Astrocyte (in vitro differentiated cells and primary cell): ENCODE measurements around the gene STK39. TPM values are rescaled to one million over a fixed set of nuclear protein-coding genes. Genes with fewer than 3 reads are reported as not detected.

Experiments
- DNase-seq: peaks from one replicate; pipeline ENCODE4 v3.0.0-alpha.2; 2010; ENCODE audit warnings: low read depth
- FAIRE-seq: peaks from 2 replicates; lab custom pipeline; 2011; peaks lifted over from hg19 to GRCh38; lab: Jason Lieb, UNC
- H2AFZ ChIP-seq: 2 replicates; pipeline ENCODE4 v1.6.0; 2012; ENCODE audit warnings: low read depth, low read length, inconsistent platforms
- H3K27ac ChIP-seq: 2 replicates; pipeline ENCODE4 v1.5.1; 2011; ENCODE audit warnings: low read depth, low read length, inconsistent platforms
- H3K27me3 ChIP-seq: 2 replicates; pipeline ENCODE4 v1.6.0; 2011; ENCODE audit warnings: low read length, inconsistent platforms; ENCODE audit not compliant: insufficient read depth
- H3K36me3 ChIP-seq: 2 replicates; pipeline ENCODE4 v1.5.1; 2011; ENCODE audit warnings: low read length, inconsistent platforms; ENCODE audit not compliant: insufficient read depth
- H3K4me1 ChIP-seq: 2 replicates; pipeline ENCODE4 v1.5.1; 2011; ENCODE audit warnings: low read length, inconsistent platforms; ENCODE audit not compliant: insufficient read depth
- H3K4me2 ChIP-seq: 2 replicates; pipeline ENCODE4 v1.6.0; 2012; ENCODE audit warnings: low read length, inconsistent platforms
- H3K4me3 ChIP-seq: 2 replicates; pipeline ENCODE4 v1.5.1; 2011; ENCODE audit warnings: low read depth, mild to moderate bottlenecking, low read length, inconsistent platforms; ENCODE audit not compliant: insufficient read depth
- H3K79me2 ChIP-seq: 2 replicates; pipeline ENCODE4 v1.6.0; 2012; ENCODE audit warnings: mild to moderate bottlenecking, low read length, inconsistent platforms; ENCODE audit not compliant: insufficient read depth
- H3K9ac ChIP-seq: 2 replicates; pipeline ENCODE4 v1.6.0; 2012; ENCODE audit warnings: mild to moderate bottlenecking, low read length, inconsistent platforms
- H3K9me3 ChIP-seq: 2 replicates; pipeline ENCODE4 v1.5.1; 2012; ENCODE audit warnings: low read depth, mild to moderate bottlenecking, low read length, inconsistent platforms; ENCODE audit not compliant: insufficient read depth
- H4K20me1 ChIP-seq: 2 replicates; pipeline ENCODE4 v1.6.0; 2012; ENCODE audit warnings: low read length, inconsistent platforms; ENCODE audit not compliant: insufficient read depth
- H3K27ac Mint-ChIP-seq: one replicate; pipeline ENCODE4 v1.8.0; 2021; ENCODE audit warnings: mild to moderate bottlenecking, mixed read lengths; ENCODE audit not compliant: unreplicated experiment
- H3K27me3 Mint-ChIP-seq: one replicate; pipeline ENCODE4 v1.8.0; 2021; ENCODE audit warnings: low read depth, mixed read lengths; ENCODE audit not compliant: unreplicated experiment
- H3K36me3 Mint-ChIP-seq: one replicate; pipeline ENCODE4 v1.8.0; 2021; ENCODE audit warnings: low read depth, mixed read lengths; ENCODE audit not compliant: unreplicated experiment
- H3K4me1 Mint-ChIP-seq: one replicate; pipeline ENCODE4 v1.8.0; 2021; ENCODE audit warnings: low read depth, mixed read lengths; ENCODE audit not compliant: unreplicated experiment
- H3K4me3 Mint-ChIP-seq: one replicate; pipeline ENCODE4 v1.8.0; 2021; ENCODE audit warnings: mild to moderate bottlenecking, moderate library complexity, mixed read lengths; ENCODE audit not compliant: unreplicated experiment
- H3K9me3 Mint-ChIP-seq: one replicate; pipeline ENCODE4 v1.8.0; 2021; ENCODE audit warnings: mild to moderate bottlenecking, mixed read lengths; ENCODE audit not compliant: unreplicated experiment
- EZH2 ChIP-seq: IDR thresholded peaks from 2 replicates; pipeline ENCODE4 v1.6.1; 2012; ENCODE audit warnings: mild to moderate bottlenecking, low read length, inconsistent platforms; ENCODE audit not compliant: insufficient read depth
- total RNA-seq: library from RNA; stranded (reverse); gene quantifications from 2 replicates; pipeline ENCODE4 v1.2.1, GENCODE V29; 2021
- TF ChIP-seq, protein P1 (sequence below): IDR thresholded peaks from 2 replicates; pipeline ENCODE4 v1.5.1; 2011; ENCODE audit warnings: low read depth, mild to moderate bottlenecking, inconsistent platforms, low read length, moderate library complexity; ENCODE audit not compliant: insufficient read depth

The STK39 gene
- total RNA-seq, 1 donor from 2014 or later = 23.4 TPM

DNA sequence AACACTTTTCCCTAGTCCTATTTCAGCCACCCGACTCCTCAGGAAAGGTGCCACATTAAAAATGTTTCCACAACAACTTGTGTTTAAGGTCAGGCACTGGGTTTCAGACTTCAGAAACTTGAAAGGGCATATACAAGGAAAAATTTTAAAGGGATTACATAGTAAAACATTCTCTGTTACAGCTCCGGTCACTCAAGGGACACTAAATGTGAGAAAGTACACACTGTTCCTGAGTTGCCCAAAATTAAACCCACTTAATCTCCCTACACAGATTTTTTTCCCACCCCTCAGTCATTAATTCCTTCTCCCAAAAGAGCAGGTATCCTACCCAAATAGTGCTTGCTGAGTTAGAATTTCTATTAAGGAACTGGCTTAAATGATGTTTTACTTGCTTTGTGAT, 14.2 kb downstream of the STK39 start:
- H3K79me2 ChIP-seq = peaks cover 41% of the 10 kb centered on the region
- H3K9me3 Mint-ChIP-seq = no peaks in the 10 kb centered on the region
- H3K9ac ChIP-seq = no peak overlapping the region
- no peak overlapping the region for H3K4me3 ChIP-seq
- DNase-seq = no peak
- H3K36me3 ChIP-seq = no peaks in the 10 kb centered on the region
- no peaks in the 10 kb centered on the region for H3K27me3 ChIP-seq
- H3K4me1 Mint-ChIP-seq = no peaks in the 10 kb centered on the region
- H2AFZ ChIP-seq = no peak overlapping the region
- H3K27ac ChIP-seq = no peak overlapping the region
- peaks cover 2% of the 10 kb centered on the region for H3K36me3 Mint-ChIP-seq
- no peaks in the 10 kb centered on the region for H3K27me3 Mint-ChIP-seq
- TF ChIP-seq EZH2 = no peak
- TF ChIP-seq, protein P1, sequence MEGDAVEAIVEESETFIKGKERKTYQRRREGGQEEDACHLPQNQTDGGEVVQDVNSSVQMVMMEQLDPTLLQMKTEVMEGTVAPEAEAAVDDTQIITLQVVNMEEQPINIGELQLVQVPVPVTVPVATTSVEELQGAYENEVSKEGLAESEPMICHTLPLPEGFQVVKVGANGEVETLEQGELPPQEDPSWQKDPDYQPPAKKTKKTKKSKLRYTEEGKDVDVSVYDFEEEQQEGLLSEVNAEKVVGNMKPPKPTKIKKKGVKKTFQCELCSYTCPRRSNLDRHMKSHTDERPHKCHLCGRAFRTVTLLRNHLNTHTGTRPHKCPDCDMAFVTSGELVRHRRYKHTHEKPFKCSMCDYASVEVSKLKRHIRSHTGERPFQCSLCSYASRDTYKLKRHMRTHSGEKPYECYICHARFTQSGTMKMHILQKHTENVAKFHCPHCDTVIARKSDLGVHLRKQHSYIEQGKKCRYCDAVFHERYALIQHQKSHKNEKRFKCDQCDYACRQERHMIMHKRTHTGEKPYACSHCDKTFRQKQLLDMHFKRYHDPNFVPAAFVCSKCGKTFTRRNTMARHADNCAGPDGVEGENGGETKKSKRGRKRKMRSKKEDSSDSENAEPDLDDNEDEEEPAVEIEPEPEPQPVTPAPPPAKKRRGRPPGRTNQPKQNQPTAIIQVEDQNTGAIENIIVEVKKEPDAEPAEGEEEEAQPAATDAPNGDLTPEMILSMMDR = no peak
- no peaks in the 10 kb centered on the region for H3K9me3 ChIP-seq
- no peak overlapping the region for H3K27ac Mint-ChIP-seq
- no peak overlapping the region for H3K4me2 ChIP-seq
- H3K4me3 Mint-ChIP-seq = no peak overlapping the region
- FAIRE-seq = no peak
- H4K20me1 ChIP-seq = peaks cover 17% of the 10 kb centered on the region
- peaks cover 3% of the 10 kb centered on the region for H3K4me1 ChIP-seq

DNA sequence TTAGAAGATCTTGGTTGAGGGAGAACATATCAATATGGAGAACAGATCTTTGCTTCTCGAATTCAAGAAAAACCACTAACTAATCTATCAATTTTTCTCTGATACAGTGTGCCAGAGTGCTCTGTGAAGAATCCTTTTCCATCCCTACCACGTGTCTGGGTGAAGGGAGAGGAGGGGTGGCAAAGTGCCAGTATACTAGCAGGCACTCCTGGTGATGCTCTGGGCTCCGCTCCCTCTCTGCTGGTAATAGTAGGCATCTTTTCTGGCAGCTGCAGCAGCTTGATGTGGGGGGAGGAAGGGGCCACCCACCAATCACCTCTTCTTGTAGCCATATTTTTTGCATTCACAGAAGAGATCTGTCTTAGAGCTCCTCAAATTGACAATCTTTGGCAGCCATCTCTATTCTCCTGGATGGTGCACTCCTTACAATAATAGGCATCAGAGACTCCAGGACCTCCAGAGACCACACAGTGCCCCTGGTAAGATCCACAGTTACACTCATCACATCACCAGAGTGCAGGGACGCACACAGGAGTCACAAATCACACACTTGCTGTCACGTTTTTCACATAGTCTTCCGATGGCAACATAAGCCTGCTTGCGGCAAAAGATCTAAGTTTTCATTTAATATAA, 15.7 kb downstream of the STK39 start:
- no peak overlapping the region for H3K27ac Mint-ChIP-seq
- H3K4me2 ChIP-seq = no peak overlapping the region
- H2AFZ ChIP-seq = no peak overlapping the region
- FAIRE-seq = no peak
- no peaks in the 10 kb centered on the region for H3K36me3 ChIP-seq
- DNase-seq = no peak
- H3K9ac ChIP-seq = no peak overlapping the region
- H3K4me3 Mint-ChIP-seq = no peak overlapping the region
- H3K4me1 Mint-ChIP-seq = no peaks in the 10 kb centered on the region
- no peaks in the 10 kb centered on the region for H3K9me3 Mint-ChIP-seq
- H3K4me3 ChIP-seq = no peak overlapping the region
- peaks cover 13% of the 10 kb centered on the region for H4K20me1 ChIP-seq
- H3K27me3 Mint-ChIP-seq = no peaks in the 10 kb centered on the region
- no peaks in the 10 kb centered on the region for H3K9me3 ChIP-seq
- no peak overlapping the region for H3K27ac ChIP-seq
- H3K79me2 ChIP-seq = peaks cover 43% of the 10 kb centered on the region
- TF ChIP-seq, protein P1 = no peak
- no peak for TF ChIP-seq EZH2
- peaks cover 3% of the 10 kb centered on the region for H3K4me1 ChIP-seq
- H3K36me3 Mint-ChIP-seq = peaks cover 2% of the 10 kb centered on the region
- no peaks in the 10 kb centered on the region for H3K27me3 ChIP-seq

DNA sequence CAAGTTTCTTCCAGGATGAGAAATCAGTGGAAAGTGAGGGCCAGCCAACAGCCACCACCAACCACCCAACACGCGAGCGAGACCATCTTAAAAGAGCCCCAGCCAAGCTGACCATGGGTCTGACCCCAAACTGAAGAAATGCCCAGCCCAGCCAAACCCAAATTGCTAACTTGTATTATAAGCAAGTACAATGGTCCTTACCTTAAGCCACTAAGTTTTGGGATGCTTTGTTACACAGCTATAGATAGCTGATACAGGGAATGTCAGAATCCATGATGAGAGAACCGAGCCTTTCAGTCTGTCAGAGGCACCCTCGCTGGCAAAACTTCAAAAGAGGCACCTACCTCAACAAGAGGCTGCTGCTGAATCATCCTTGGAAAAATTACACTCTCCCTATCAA, 17.0 kb downstream of the STK39 start:
- H2AFZ ChIP-seq = no peak overlapping the region
- no peak overlapping the region for H3K27ac Mint-ChIP-seq
- FAIRE-seq (no peak), DNase-seq (no peak)
- no peaks in the 10 kb centered on the region for H3K9me3 Mint-ChIP-seq
- no peaks in the 10 kb centered on the region for H3K9me3 ChIP-seq
- TF ChIP-seq EZH2 = no peak
- TF ChIP-seq, protein P1 = no peak
- H3K4me3 ChIP-seq = no peak overlapping the region
- H3K79me2 ChIP-seq = peaks cover 54% of the 10 kb centered on the region
- no peaks in the 10 kb centered on the region for H3K27me3 Mint-ChIP-seq
- H3K27me3 ChIP-seq = no peaks in the 10 kb centered on the region
- H3K4me2 ChIP-seq = no peak overlapping the region
- H3K4me1 ChIP-seq = peaks cover 3% of the 10 kb centered on the region
- no peak overlapping the region for H3K9ac ChIP-seq
- peaks cover 2% of the 10 kb centered on the region for H3K36me3 Mint-ChIP-seq
- no peaks in the 10 kb centered on the region for H3K36me3 ChIP-seq
- peaks cover 17% of the 10 kb centered on the region for H4K20me1 ChIP-seq
- no peaks in the 10 kb centered on the region for H3K4me1 Mint-ChIP-seq
- H3K4me3 Mint-ChIP-seq = no peak overlapping the region
- no peak overlapping the region for H3K27ac ChIP-seq
